Measurements from ENCODE around the gene C1QTNF9.
"Not testable (repeated sequence)": the region's sequence is repeated elsewhere in the genome, so short reads cannot be mapped to it uniquely, and the experiment has no call there.

Gene C1QTNF9

GRCh38 chr13:24309300-24309699 lies at the start of gene C1QTNF9:
Gene C1QTNF9, plus strand, starts transcription at chr13:24309580. Its CDS starts 6,424 bp downstream, at chr13:24316004.
- not testable (repeated sequence) for DNase-seq

GRCh38 chr13:24261566-24261965 lies 47.8 kb upstream of the C1QTNF9 start:
- DNase-seq = no peak

- no peak for DNase-seq
Measured at GRCh38 chr13:24263632-24264031, 45.7 kb upstream of the C1QTNF9 start.

- DNase-seq = no peak
Measured at GRCh38 chr13:24264976-24265375, 44.4 kb upstream of the C1QTNF9 start.

GRCh38 chr13:24265453-24265852 lies 43.9 kb upstream of the C1QTNF9 start:
- DNase-seq = no peak

- no peak for DNase-seq
Measured at GRCh38 chr13:24267274-24267673, 42.1 kb upstream of the C1QTNF9 start.

- no peak for DNase-seq
Measured at GRCh38 chr13:24267801-24268200, 41.6 kb upstream of the C1QTNF9 start.

GRCh38 chr13:24269821-24270220 lies 39.6 kb upstream of the C1QTNF9 start:
- no peak for DNase-seq

- DNase-seq = peak; percentile 34
Measured at GRCh38 chr13:24270639-24271141, 38.7 kb upstream of the C1QTNF9 start.

GRCh38 chr13:24271231-24271600 lies 38.2 kb upstream of the C1QTNF9 start:
- DNase-seq = no peak

GRCh38 chr13:24271601-24272451 lies 37.6 kb upstream of the C1QTNF9 start:
- peak; percentile 66 for DNase-seq

- no peak for DNase-seq
Measured at GRCh38 chr13:24272452-24273161, 36.8 kb upstream of the C1QTNF9 start.

- DNase-seq = no peak
Measured at GRCh38 chr13:24273926-24274325, 35.5 kb upstream of the C1QTNF9 start.

- no peak for DNase-seq
Measured at GRCh38 chr13:24274452-24275021, 34.8 kb upstream of the C1QTNF9 start.

- no peak for DNase-seq
Measured at GRCh38 chr13:24275041-24275440, 34.3 kb upstream of the C1QTNF9 start.

GRCh38 chr13:24276306-24276705 lies 33.1 kb upstream of the C1QTNF9 start:
- DNase-seq = no peak

- no peak for DNase-seq
Measured at GRCh38 chr13:24276861-24277260, 32.5 kb upstream of the C1QTNF9 start.

GRCh38 chr13:24277761-24278160 lies 31.6 kb upstream of the C1QTNF9 start:
- DNase-seq = no peak

GRCh38 chr13:24279327-24280110 lies 29.9 kb upstream of the C1QTNF9 start:
- no peak for DNase-seq

GRCh38 chr13:24280720-24281119 lies 28.7 kb upstream of the C1QTNF9 start:
- DNase-seq = no peak

GRCh38 chr13:24281188-24282008 lies 28.0 kb upstream of the C1QTNF9 start:
- no peak for DNase-seq

GRCh38 chr13:24282256-24282655 lies 27.1 kb upstream of the C1QTNF9 start:
- no peak for DNase-seq

All from fibroblast of skin of right biceps (primary cell).